Mesothelial cell of epicardium (in vitro differentiated cells): ENCODE results near the gene RPS2. TPM values are rescaled to one million over a fixed set of nuclear protein-coding genes. Genes with fewer than 3 reads are reported as not detected.
"Not testable (repeated sequence)": the region's sequence is repeated elsewhere in the genome, so short reads cannot be mapped to it uniquely, and the experiment has no call there.

Experiments
- DNase-seq, 2 experiments: peaks; one replicate each; pipeline ENCODE4 v3.0.0; 2021; ENCODE audit warnings: low spot score in 2 of 2; ENCODE audit not compliant: unreplicated experiment in 2 of 2
- H3K27ac Mint-ChIP-seq: 2 replicates; pipeline ENCODE4 v1.8.0; 2021; ENCODE audit warnings: mixed read lengths
- H3K27me3 Mint-ChIP-seq: 2 replicates; pipeline ENCODE4 v1.8.0; 2021; ENCODE audit warnings: low read depth, mixed read lengths
- H3K36me3 Mint-ChIP-seq: 2 replicates; pipeline ENCODE4 v1.8.0; 2021; ENCODE audit warnings: mixed read lengths
- H3K4me1 Mint-ChIP-seq: 2 replicates; pipeline ENCODE4 v1.8.0; 2021; ENCODE audit warnings: mixed read lengths
- H3K4me3 Mint-ChIP-seq: 2 replicates; pipeline ENCODE4 v1.8.0; 2021; ENCODE audit warnings: mild to moderate bottlenecking, moderate library complexity, mixed read lengths
- H3K9me3 Mint-ChIP-seq: 2 replicates; pipeline ENCODE4 v1.8.0; 2021; ENCODE audit warnings: mixed read lengths
- CTCF ChIP-seq: fragments of 200-600 bp; sonication (generic); IDR thresholded peaks from one replicate; pipeline ENCODE4 v1.5.0; 2021; ENCODE audit warnings: antibody characterized with exemption; ENCODE audit not compliant: unreplicated experiment
- total RNA-seq: library from RNA; stranded (reverse); gene quantifications from 3 replicates; pipeline ENCODE4 v1.2.1, GENCODE V29; 2021

The RPS2 gene
- total RNA-seq, 1 donor from 2014 or later: 2,265 TPM

GRCh38 chr16:1940273-1941161, 24.1 kb downstream of the RPS2 start:
- H3K36me3 Mint-ChIP-seq: peaks cover 9% of the 10 kb centered on the region
- no peak overlapping the region for H3K4me3 Mint-ChIP-seq
- H3K27ac Mint-ChIP-seq: no peak overlapping the region
- H3K4me1 Mint-ChIP-seq: peaks cover 10% of the 10 kb centered on the region
- H3K27me3 Mint-ChIP-seq: no peaks in the 10 kb centered on the region
- DNase-seq: no peak
- no peak for TF ChIP-seq CTCF
- no peaks in the 10 kb centered on the region for H3K9me3 Mint-ChIP-seq

- not testable (repeated sequence) for DNase-seq, H3K36me3 Mint-ChIP-seq, H3K27ac Mint-ChIP-seq, H3K4me3 Mint-ChIP-seq, H3K27me3 Mint-ChIP-seq, H3K9me3 Mint-ChIP-seq
- H3K4me1 Mint-ChIP-seq: peaks cover 10% of the 10 kb centered on the region
Measured at GRCh38 chr16:1939833-1940232, 24.8 kb downstream of the RPS2 start.

GRCh38 chr16:1938910-1939309, 25.7 kb downstream of the RPS2 start:
- no peak overlapping the region for H3K4me3 Mint-ChIP-seq
- H3K9me3 Mint-ChIP-seq: no peaks in the 10 kb centered on the region
- no peak overlapping the region for H3K27ac Mint-ChIP-seq
- H3K36me3 Mint-ChIP-seq: peaks cover 9% of the 10 kb centered on the region
- peaks cover 10% of the 10 kb centered on the region for H3K4me1 Mint-ChIP-seq
- no peak for DNase-seq
- TF ChIP-seq CTCF: no peak
- H3K27me3 Mint-ChIP-seq: no peaks in the 10 kb centered on the region

- peaks cover 7% of the 10 kb centered on the region for H3K4me1 Mint-ChIP-seq
- H3K27me3 Mint-ChIP-seq: no peaks in the 10 kb centered on the region
- TF ChIP-seq CTCF: no peak
- DNase-seq: no peak
- H3K36me3 Mint-ChIP-seq: peaks cover 10% of the 10 kb centered on the region
- no peak overlapping the region for H3K27ac Mint-ChIP-seq
- H3K4me3 Mint-ChIP-seq: no peak overlapping the region
- H3K9me3 Mint-ChIP-seq: no peaks in the 10 kb centered on the region
Measured at GRCh38 chr16:1938316-1938715, 26.3 kb downstream of the RPS2 start.

- TF ChIP-seq CTCF: no peak
- peaks cover 10% of the 10 kb centered on the region for H3K36me3 Mint-ChIP-seq
Measured at GRCh38 chr16:1936945-1937479, 27.6 kb downstream of the RPS2 start.

GRCh38 chr16:1933097-1933661, 31.4 kb downstream of the RPS2 start:
- Mint-ChIP-seq H3K27ac (no peak overlapping the region), H3K4me1 (peaks cover 3% of the 10 kb centered on the region), H3K36me3 (peaks cover 10% of the 10 kb centered on the region), H3K9me3 (no peaks in the 10 kb centered on the region), H3K4me3 (no peak overlapping the region), H3K27me3 (peaks cover 9% of the 10 kb centered on the region)
- no peak for DNase-seq
- TF ChIP-seq CTCF: no peak

More at GRCh38 chr16:1936945-1937479, 27.6 kb downstream of the RPS2 start:
- no peaks in the 10 kb centered on the region for H3K9me3 Mint-ChIP-seq
- H3K27ac Mint-ChIP-seq: no peak overlapping the region
- H3K27me3 Mint-ChIP-seq: no peaks in the 10 kb centered on the region
- H3K4me3 Mint-ChIP-seq: no peak overlapping the region
- DNase-seq: no peak
- H3K4me1 Mint-ChIP-seq: peaks cover 1% of the 10 kb centered on the region
